Activated B cell treated with CpG ODN at 0.5 μM for 24 hours (primary cell): ENCODE measurements around the gene PAMR1. TPM values are rescaled to one million over a fixed set of nuclear protein-coding genes. Genes with fewer than 3 reads are reported as not detected.

Experiments
- ATAC-seq: fragments of 200-7000 bp; cut with Tn5 transposase; one replicate; pipeline ENCODE4 v1.10.0; 2021; ENCODE audit warnings: low read depth, mild to moderate bottlenecking, moderate library complexity
- CTCF ChIA-PET: fragments of 350-600 bp; sonication (Branson Sonifier 250); formaldehyde crosslinking; loops from one replicate; lab custom pipeline; 2021; ENCODE audit warnings: antibody characterized with exemption; lab: Charles Lee
- POLR2A ChIA-PET: fragments of 350-600 bp; sonication (Branson Sonifier 250); formaldehyde crosslinking; loops from one replicate; lab custom pipeline; 2021; ENCODE audit warnings: antibody characterized with exemption; lab: Charles Lee
- DNase-seq: peaks from one replicate; pipeline ENCODE4 v3.0.0; 2022
- H3K27ac Mint-ChIP-seq: one replicate; pipeline ENCODE4 v1.8.0; 2020; ENCODE audit warnings: mixed read lengths
- H3K27me3 Mint-ChIP-seq: one replicate; pipeline ENCODE4 v1.8.0; 2021; ENCODE audit warnings: mixed read lengths
- H3K36me3 Mint-ChIP-seq: one replicate; pipeline ENCODE4 v1.8.0; 2021; ENCODE audit warnings: low read depth, mixed read lengths
- H3K4me1 Mint-ChIP-seq: one replicate; pipeline ENCODE4 v1.8.0; 2021; ENCODE audit warnings: mixed read lengths
- H3K4me3 Mint-ChIP-seq: one replicate; pipeline ENCODE4 v1.8.0; 2020; ENCODE audit warnings: mild to moderate bottlenecking, mixed read lengths
- H3K9me3 Mint-ChIP-seq: one replicate; pipeline ENCODE4 v1.8.0; 2020; ENCODE audit warnings: mixed read lengths
- intact Hi-C: fragments of 100-400 bp; cut with micrococcal nuclease; formaldehyde crosslinking; loops from one replicate; pipeline ENCODE4 v1.15.1; 2024
- total RNA-seq: library from RNA; stranded (reverse); gene quantifications from 2 replicates; pipeline ENCODE4 v1.2.3, GENCODE V29; 2022
- TF ChIP-seq, protein P1 (sequence below): fragments of 200-600 bp; IDR thresholded peaks from one replicate; pipeline ENCODE4 v1.8.0; 2022; ENCODE audit warnings: antibody characterized with exemption, mild to moderate bottlenecking

Gene PAMR1
- total RNA-seq, 1 donor from 2014 or later, result not detected

DNA sequence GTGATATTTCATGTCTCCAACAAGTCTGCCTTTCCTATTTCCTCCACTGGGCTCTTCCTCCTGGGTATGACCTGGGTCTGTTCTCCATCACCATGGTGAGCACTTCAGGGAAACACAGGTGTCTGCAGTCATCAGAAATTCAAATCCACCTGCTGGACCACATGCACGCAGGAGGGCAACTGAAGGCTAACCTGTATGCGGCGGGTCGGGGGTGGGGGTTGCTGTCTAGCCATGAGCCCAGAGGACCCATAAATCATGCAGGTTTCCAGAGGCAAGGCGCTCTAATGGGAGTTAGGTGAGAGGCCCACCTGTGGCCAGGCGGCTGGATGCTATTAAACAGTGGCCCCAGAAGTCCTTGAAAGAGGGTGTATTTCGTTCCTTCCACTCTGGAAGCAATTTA, 11.1 kb upstream of the PAMR1 start:
- TF ChIP-seq, protein P1, sequence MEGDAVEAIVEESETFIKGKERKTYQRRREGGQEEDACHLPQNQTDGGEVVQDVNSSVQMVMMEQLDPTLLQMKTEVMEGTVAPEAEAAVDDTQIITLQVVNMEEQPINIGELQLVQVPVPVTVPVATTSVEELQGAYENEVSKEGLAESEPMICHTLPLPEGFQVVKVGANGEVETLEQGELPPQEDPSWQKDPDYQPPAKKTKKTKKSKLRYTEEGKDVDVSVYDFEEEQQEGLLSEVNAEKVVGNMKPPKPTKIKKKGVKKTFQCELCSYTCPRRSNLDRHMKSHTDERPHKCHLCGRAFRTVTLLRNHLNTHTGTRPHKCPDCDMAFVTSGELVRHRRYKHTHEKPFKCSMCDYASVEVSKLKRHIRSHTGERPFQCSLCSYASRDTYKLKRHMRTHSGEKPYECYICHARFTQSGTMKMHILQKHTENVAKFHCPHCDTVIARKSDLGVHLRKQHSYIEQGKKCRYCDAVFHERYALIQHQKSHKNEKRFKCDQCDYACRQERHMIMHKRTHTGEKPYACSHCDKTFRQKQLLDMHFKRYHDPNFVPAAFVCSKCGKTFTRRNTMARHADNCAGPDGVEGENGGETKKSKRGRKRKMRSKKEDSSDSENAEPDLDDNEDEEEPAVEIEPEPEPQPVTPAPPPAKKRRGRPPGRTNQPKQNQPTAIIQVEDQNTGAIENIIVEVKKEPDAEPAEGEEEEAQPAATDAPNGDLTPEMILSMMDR, result no peak
- POLR2A ChIA-PET, result no interaction called here
- no peaks in the 10 kb centered on the region for H3K9me3 Mint-ChIP-seq
- ATAC-seq, result no peak
- H3K4me3 Mint-ChIP-seq, result no peak overlapping the region
- CTCF ChIA-PET, result no interaction called here
- H3K27me3 Mint-ChIP-seq, result no peaks in the 10 kb centered on the region
- no peak for DNase-seq
- no peaks in the 10 kb centered on the region for H3K36me3 Mint-ChIP-seq
- H3K27ac Mint-ChIP-seq, result no peak overlapping the region
- no peaks in the 10 kb centered on the region for H3K4me1 Mint-ChIP-seq
- intact Hi-C loops, result loop anchor here (5.0 kb wide), 1 partner anchor 711 kb away; no protein-coding TSS in a partner anchor

DNA sequence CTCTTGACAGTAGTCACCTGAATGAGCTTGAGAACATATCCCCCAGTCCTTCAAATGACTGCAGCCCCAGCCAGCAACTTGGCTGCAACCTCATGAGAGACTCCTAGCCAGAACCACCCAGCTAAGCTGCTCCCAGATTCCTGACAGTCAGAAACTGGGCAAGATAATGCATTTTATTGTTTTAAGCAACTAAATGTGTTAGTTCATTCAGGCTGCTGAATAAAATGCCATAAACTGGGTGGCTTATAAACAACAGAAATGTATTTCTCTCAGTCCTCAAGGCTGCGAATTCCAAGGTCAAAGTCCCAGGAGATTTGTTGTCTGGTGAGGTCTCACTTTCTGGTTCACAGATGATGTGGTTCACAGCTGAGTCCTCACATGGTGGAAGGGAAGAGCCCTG, 5.8 kb upstream of the PAMR1 start:
- DNase-seq (no peak), ATAC-seq (no peak)
- Mint-ChIP-seq H3K4me3 (no peak overlapping the region), H3K27me3 (peaks cover 32% of the 10 kb centered on the region), H3K9me3 (no peaks in the 10 kb centered on the region), H3K27ac (no peak overlapping the region), H3K36me3 (no peaks in the 10 kb centered on the region), H3K4me1 (no peaks in the 10 kb centered on the region)
- TF ChIP-seq, protein P1, result no peak
- intact Hi-C loops, result no loop called here
- ChIA-PET CTCF (no interaction called here), POLR2A (no interaction called here)

GRCh38 chr11:35529971-35530495, 4.6 kb upstream of the PAMR1 start:
- TF ChIP-seq, protein P1, result no peak
- H3K27me3 Mint-ChIP-seq, result peaks cover 38% of the 10 kb centered on the region
- ChIA-PET CTCF (no interaction called here), POLR2A (no interaction called here)
- DNase-seq (no peak), ATAC-seq (no peak)
- H3K4me3 Mint-ChIP-seq, result no peak overlapping the region
- intact Hi-C loops, result no loop called here
- no peaks in the 10 kb centered on the region for H3K9me3 Mint-ChIP-seq
- no peak overlapping the region for H3K27ac Mint-ChIP-seq
- no peaks in the 10 kb centered on the region for H3K4me1 Mint-ChIP-seq
- H3K36me3 Mint-ChIP-seq, result no peaks in the 10 kb centered on the region

GRCh38 chr11:35526370-35526792, 965 bp upstream of the PAMR1 start:
- POLR2A ChIA-PET, result no interaction called here
- intact Hi-C loops, result no loop called here
- H3K9me3 Mint-ChIP-seq, result no peaks in the 10 kb centered on the region
- DNase-seq (no peak), ATAC-seq (no peak)
- H3K4me1 Mint-ChIP-seq, result no peaks in the 10 kb centered on the region
- CTCF ChIA-PET, result no interaction called here
- H3K27ac Mint-ChIP-seq, result no peak overlapping the region
- TF ChIP-seq, protein P1, result no peak
- H3K27me3 Mint-ChIP-seq, result peaks cover 60% of the 10 kb centered on the region
- H3K4me3 Mint-ChIP-seq, result no peak overlapping the region
- no peaks in the 10 kb centered on the region for H3K36me3 Mint-ChIP-seq

DNA sequence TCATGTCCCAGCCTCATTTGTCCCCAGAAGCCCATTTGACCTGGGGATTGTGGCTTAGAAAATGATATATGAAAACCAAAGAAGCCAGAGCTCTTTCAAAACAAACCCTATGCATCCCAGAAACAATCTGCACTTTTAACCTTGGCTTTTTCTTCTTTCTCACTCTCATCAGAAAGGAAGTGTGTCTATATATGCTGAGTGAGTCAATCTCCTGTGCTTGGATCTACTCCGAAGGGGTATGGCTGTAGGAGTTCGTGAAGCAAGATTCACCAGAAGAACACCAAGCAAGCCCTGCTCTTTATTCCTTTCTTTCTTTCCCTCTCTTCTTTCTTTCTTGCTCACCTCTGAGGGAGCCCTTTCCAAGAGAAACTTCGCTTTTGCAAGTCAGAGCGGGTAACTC, 636 bp downstream of the PAMR1 start:
- Mint-ChIP-seq H3K4me3 (no peak overlapping the region), H3K27me3 (peaks cover 60% of the 10 kb centered on the region), H3K9me3 (no peaks in the 10 kb centered on the region), H3K4me1 (no peaks in the 10 kb centered on the region), H3K27ac (no peak overlapping the region), H3K36me3 (no peaks in the 10 kb centered on the region)
- DNase-seq (no peak), ATAC-seq (no peak)
- ChIA-PET POLR2A (no interaction called here), CTCF (no interaction called here)
- intact Hi-C loops, result no loop called here
- TF ChIP-seq, protein P1, result no peak
